ENCODE results near the gene LAMB2. TPM values are rescaled to one million over a fixed set of nuclear protein-coding genes. Genes with fewer than 3 reads are reported as not detected.

Gene LAMB2
- total and polyA plus RNA-seq, 10 of the 15 experiments (the other 5 are each of a cell fraction or from before 2014, with no cell fraction given) = 0.13 to 3.2 (median 0.64) TPM; not detected in 3

- WGBS (ENCODE audit: insufficient coverage, insufficient replicate concordance, low lambda C conversion rate, missing lambda C conversion rate) = 94% methylated on average over 14 of the region's 14 CpGs
- no peak for DNase-seq (ENCODE audit: low read depth, low spot score)
- in situ Hi-C loops (cut with MboI) (no loop called here), intact Hi-C loops (cut with micrococcal nuclease; ENCODE audit: unreplicated experiment) (no loop called here)
- RAD21 ChIA-PET (ENCODE audit: unreplicated experiment) = no interaction called here
- Histone ChIP-seq H3K9me3 (replicated peaks; ENCODE audit: control insufficient read depth, insufficient read depth, low read length) (no peaks in the 10 kb centered on the region), H2AFZ (ENCODE audit: control insufficient read depth, low read depth, low read length) (no peak overlapping the region), H3K36me3 (ENCODE audit: control insufficient read depth in 2 of 2, insufficient read depth in 2 of 2, low read length in 1 of 2) (peaks cover 18 to 30% of the 10 kb centered on the region in 2 experiments), H3K4me1 (ENCODE audit: control insufficient read depth, insufficient read depth, low read length) (peaks cover 9% of the 10 kb centered on the region), H4K20me1 (ENCODE audit: control insufficient read depth, insufficient read depth) (no peaks in the 10 kb centered on the region; the same call in 1 of the 2 replicates), H3K27ac (ENCODE audit: control insufficient read depth, insufficient read depth) (no peak overlapping the region), H3K79me2 (ENCODE audit: control insufficient read depth, insufficient read depth, low read length) (peaks cover 14% of the 10 kb centered on the region), H3K4me2 (ENCODE audit: control insufficient read depth, insufficient read depth) (no peak overlapping the region), H3K4me3 (no peak overlapping the region), H3K9ac (ENCODE audit: control insufficient read depth, insufficient read depth, low read length) (no peak overlapping the region), H3K27me3 (replicated peaks in 1 of 2; ENCODE audit: control insufficient read depth in 2 of 2, insufficient read depth in 2 of 2, low read length in 1 of 2) (no peaks in the 10 kb centered on the region)
- FAIRE-seq = no peak
- SMC1A ChIA-PET (ENCODE audit: uncharacterized antibody, unreplicated experiment) = no interaction called here
- POLR2A ChIA-PET = interaction anchor here (1.2 kb wide), 1 partner anchor 13 kb away, joined by 4 read pairs; the partner anchor contains the start of gene USP19
- TF ChIP-seq FOXM1 (IDR thresholded peaks at IDR 0.05; ENCODE audit: low read depth, low read length) = no peak
- TF ChIP-seq RUNX3 (IDR thresholded peaks at IDR 0.05; ENCODE audit: low read length) = no peak
- no TSS peak for BruUV-seq (replicated peaks)
- CTCF ChIA-PET = no interaction called here
- no peak for ATAC-seq
These were observed 24.5 kb downstream of the LAMB2 start for GRCh38 chr3:49108346-49108745.

GRCh38 chr3:49104427-49105291 is 28.2 kb downstream of the LAMB2 start, which contains the start of gene QARS1:
QARS1 (minus strand) TSS chr3:49104757; CDS start chr3:49104733, 24 bp downstream.
- H3K27me3 ChIP-seq (replicated peaks in 1 of 2; ENCODE audit: control insufficient read depth in 2 of 2, insufficient read depth in 2 of 2, low read length in 1 of 2) = no peaks in the 10 kb centered on the region
- TF ChIP-seq NRF1 (conservative IDR thresholded peaks at IDR 0.05; ENCODE audit: low read depth, low read length) (no peak), BCLAF1 (IDR thresholded peaks at IDR 0.05) (no peak), CEBPB (IDR thresholded peaks at IDR 0.05; ENCODE audit: borderline replicate concordance in 1 of 2, low read depth in 2 of 2, low read length in 2 of 2) (no peak), JUNB (IDR thresholded peaks at IDR 0.05) (no peak), POLR2A (IDR thresholded peaks at IDR 0.05; ENCODE audit: low read depth, low read length) (peak; percentile 91), ZNF24 (IDR thresholded peaks at IDR 0.05) (no peak), KDM1A (IDR thresholded peaks at IDR 0.05; ENCODE audit: borderline replicate concordance) (no peak)

More at GRCh38 chr3:49104427-49105291, 28.2 kb downstream of the LAMB2 start, which contains the start of gene QARS1:
- Histone ChIP-seq H2AFZ (ENCODE audit: control insufficient read depth, low read depth, low read length) (peak within 1 kb of the TSS; percentile 93), H3K27ac (ENCODE audit: control insufficient read depth, insufficient read depth) (peak within 1 kb of the TSS; percentile 92), H3K9me3 (replicated peaks; ENCODE audit: control insufficient read depth, insufficient read depth, low read length) (no peaks in the 10 kb centered on the region), H3K4me3 (peak within 1 kb of the TSS; percentile 100), H3K4me2 (ENCODE audit: control insufficient read depth, insufficient read depth) (peak within 1 kb of the TSS; percentile 97), H3K9ac (ENCODE audit: control insufficient read depth, insufficient read depth, low read length) (peak within 1 kb of the TSS; percentile 96), H4K20me1 (ENCODE audit: control insufficient read depth, insufficient read depth) (no peaks in the 10 kb centered on the region), H3K36me3 (ENCODE audit: control insufficient read depth in 2 of 2, insufficient read depth in 2 of 2, low read length in 1 of 2) (peaks cover 17 to 19% of the 10 kb centered on the region in 2 experiments), H3K79me2 (ENCODE audit: control insufficient read depth, insufficient read depth, low read length) (peaks cover 17% of the 10 kb centered on the region), H3K4me1 (ENCODE audit: control insufficient read depth, insufficient read depth, low read length) (peaks cover 11% of the 10 kb centered on the region)
- DNase-seq (ENCODE audit: low read depth, low spot score) = peak; percentile 69
- FAIRE-seq = peak; percentile 93
- in situ Hi-C loops (cut with MboI) = no loop called here
- RAD21 ChIA-PET (ENCODE audit: unreplicated experiment) = interaction anchor here (0.9 to 1.4 kb wide), 5 partner anchors 10 to 82 kb away, joined by 3 to 6 read pairs (median 3); partner anchors contain the start of genes NDUFAF3, QRICH1 and USP19
- intact Hi-C loops (cut with micrococcal nuclease; ENCODE audit: unreplicated experiment) = no loop called here
- SMC1A ChIA-PET (ENCODE audit: uncharacterized antibody, unreplicated experiment) = interaction anchor here (0.8 to 1.3 kb wide), 4 partner anchors 9 to 16 kb away, joined by 3 to 5 read pairs (median 4); partner anchors contain the start of genes QRICH1 and USP19
- TSS peak; percentile 99 for BruUV-seq (replicated peaks)
- WGBS (ENCODE audit: insufficient coverage, insufficient replicate concordance, low lambda C conversion rate, missing lambda C conversion rate) = 9% methylated on average over 50 of the region's 50 CpGs
- CTCF ChIA-PET = interaction anchor here (0.6 to 3.8 kb wide), 4 partner anchors 11 to 1043 kb away, joined by 3 to 19 read pairs (median 4); partner anchors contain the start of genes QRICH1 and WDR6
- ATAC-seq = peak; percentile 100
- POLR2A ChIA-PET = interaction anchor here (0.5 to 4.1 kb wide), 5 partner anchors 11 to 239 kb away, joined by 4 to 29 read pairs (median 10); partner anchors contain the start of genes NDUFAF3, QRICH1 and USP19
